Ureter (tissue), 1 donor: ENCODE data around the gene DMRT2. TPM values are rescaled to one million over a fixed set of nuclear protein-coding genes. Genes with fewer than 3 reads are reported as not detected.

Experiments
- DNase-seq: peaks from one replicate; pipeline ENCODE4 v3.0.0-alpha.2; 2020; ENCODE audit warnings: low spot score
- total RNA-seq: library from RNA; stranded (reverse); gene quantifications from one replicate; pipeline ENCODE4 v1.2.4, GENCODE V29; 2023
- donor health status: DM: yes; HTN: yes; CAD: no.

The DMRT2 gene
- total RNA-seq, 1 donor from 2014 or later = 0.26 TPM

- no peak for DNase-seq
Observed at GRCh38 chr9:1047591-1048230, 2.4 kb upstream of the DMRT2 start.

- DNase-seq = no peak
Observed at GRCh38 chr9:1048231-1048619, 1.9 kb upstream of the DMRT2 start.

- no peak for DNase-seq
Observed at GRCh38 chr9:1048811-1049210, 1.3 kb upstream of the DMRT2 start.

GRCh38 chr9:1049641-1050040 lies 516 bp upstream of the DMRT2 start:
- DNase-seq = no peak

GRCh38 chr9:1051210-1051583 lies 1.0 kb downstream of the DMRT2 start:
- no peak for DNase-seq

GRCh38 chr9:1051584-1052275 lies 1.6 kb downstream of the DMRT2 start:
- DNase-seq = no peak

- DNase-seq = no peak
Observed at GRCh38 chr9:1052365-1053281, 2.5 kb downstream of the DMRT2 start.

GRCh38 chr9:1053282-1053621 lies 3.1 kb downstream of the DMRT2 start:
- no peak for DNase-seq

- no peak for DNase-seq
Observed at GRCh38 chr9:1053986-1054425, 3.8 kb downstream of the DMRT2 start.

GRCh38 chr9:1055166-1055565 lies 5.0 kb downstream of the DMRT2 start:
- DNase-seq = no peak

GRCh38 chr9:1057910-1058309 lies 7.8 kb downstream of the DMRT2 start:
- DNase-seq = no peak

GRCh38 chr9:1058826-1059487 lies 8.8 kb downstream of the DMRT2 start:
- no peak for DNase-seq

- no peak for DNase-seq
Observed at GRCh38 chr9:1065130-1065529, 15.0 kb downstream of the DMRT2 start.

- DNase-seq = no peak
Observed at GRCh38 chr9:1070692-1071091, 20.5 kb downstream of the DMRT2 start.

- peak; percentile 57 for DNase-seq
Observed at GRCh38 chr9:1071730-1072129, 21.6 kb downstream of the DMRT2 start.

- no peak for DNase-seq
Observed at GRCh38 chr9:1073497-1073896, 23.3 kb downstream of the DMRT2 start.

- DNase-seq = no peak
Observed at GRCh38 chr9:1077616-1078015, 27.5 kb downstream of the DMRT2 start.

GRCh38 chr9:1083325-1083913 lies 33.3 kb downstream of the DMRT2 start:
- DNase-seq = no peak

GRCh38 chr9:1085086-1085485 lies 34.9 kb downstream of the DMRT2 start:
- DNase-seq = no peak

GRCh38 chr9:1086517-1086916 lies 36.4 kb downstream of the DMRT2 start:
- DNase-seq = no peak

- DNase-seq = no peak
Observed at GRCh38 chr9:1087120-1087881, 37.1 kb downstream of the DMRT2 start.
